ENCODE results near the gene ADAM33.

- TF ChIP-seq, protein P1, sequence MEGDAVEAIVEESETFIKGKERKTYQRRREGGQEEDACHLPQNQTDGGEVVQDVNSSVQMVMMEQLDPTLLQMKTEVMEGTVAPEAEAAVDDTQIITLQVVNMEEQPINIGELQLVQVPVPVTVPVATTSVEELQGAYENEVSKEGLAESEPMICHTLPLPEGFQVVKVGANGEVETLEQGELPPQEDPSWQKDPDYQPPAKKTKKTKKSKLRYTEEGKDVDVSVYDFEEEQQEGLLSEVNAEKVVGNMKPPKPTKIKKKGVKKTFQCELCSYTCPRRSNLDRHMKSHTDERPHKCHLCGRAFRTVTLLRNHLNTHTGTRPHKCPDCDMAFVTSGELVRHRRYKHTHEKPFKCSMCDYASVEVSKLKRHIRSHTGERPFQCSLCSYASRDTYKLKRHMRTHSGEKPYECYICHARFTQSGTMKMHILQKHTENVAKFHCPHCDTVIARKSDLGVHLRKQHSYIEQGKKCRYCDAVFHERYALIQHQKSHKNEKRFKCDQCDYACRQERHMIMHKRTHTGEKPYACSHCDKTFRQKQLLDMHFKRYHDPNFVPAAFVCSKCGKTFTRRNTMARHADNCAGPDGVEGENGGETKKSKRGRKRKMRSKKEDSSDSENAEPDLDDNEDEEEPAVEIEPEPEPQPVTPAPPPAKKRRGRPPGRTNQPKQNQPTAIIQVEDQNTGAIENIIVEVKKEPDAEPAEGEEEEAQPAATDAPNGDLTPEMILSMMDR (IDR thresholded peaks at IDR 0.05): no peak
- TF ChIP-seq POLR2AphosphoS5 (IDR thresholded peaks at IDR 0.05) (no peak), EP300 (IDR thresholded peaks at IDR 0.05; ENCODE audit: low read depth) (no peak)
Measured at GRCh38 chr20:3729811-3730540, 48.2 kb upstream of the ADAM33 start.

Data from transverse colon (tissue), 4 donors.